ENCODE data around the gene YPEL4.

The YPEL4 gene

GRCh38 chr11:57624864-57625263 is 24.8 kb downstream of the YPEL4 start:
- no peaks in the 10 kb centered on the region; the same call in 1 of the 2 replicates for H3K4me1 ChIP-seq (ENCODE audit: insufficient read depth, low read length)
- DNase-seq (no peak), ATAC-seq (ENCODE audit: insufficient read depth, low read depth) (no peak)
- H3K27me3 ChIP-seq (ENCODE audit: insufficient read depth, low read length, poor library complexity), result no peaks in the 10 kb centered on the region
- no peak overlapping the region for H3K4me3 ChIP-seq (ENCODE audit: low read depth in 1 of 2, low read length in 2 of 2)
- TF ChIP-seq EZH2 (IDR thresholded peaks at IDR 0.05; ENCODE audit: borderline replicate concordance, low read depth, low read length, severe bottlenecking), result no peak
- TF ChIP-seq CTCF (IDR thresholded peaks at IDR 0.05; ENCODE audit: borderline replicate concordance, extremely low read depth, low read length, poor library complexity, severe bottlenecking), result no peak
- no peak overlapping the region for H3K9ac ChIP-seq (ENCODE audit: low read depth, low read length)
- no peak overlapping the region for H3K27ac ChIP-seq (ENCODE audit: low read length)
- no peak overlapping the region for H3K4me2 ChIP-seq (ENCODE audit: insufficient read depth, low read length)
- H3K36me3 ChIP-seq (ENCODE audit: insufficient read depth, low read length), result no peaks in the 10 kb centered on the region
- H2AFZ ChIP-seq (ENCODE audit: low read depth, low read length), result no peak overlapping the region
- no peaks in the 10 kb centered on the region for H4K20me1 ChIP-seq (ENCODE audit: insufficient read depth, low read length)
- no peaks in the 10 kb centered on the region for H3K79me2 ChIP-seq (ENCODE audit: insufficient read depth, low read length)
- peaks cover under 1% of the 10 kb centered on the region for H3K9me3 ChIP-seq (ENCODE audit: insufficient read depth, low read length, severe bottlenecking)

GRCh38 chr11:57622263-57622662 is 27.4 kb downstream of the YPEL4 start:
- H3K27me3 ChIP-seq (ENCODE audit: insufficient read depth, low read length, poor library complexity), result no peaks in the 10 kb centered on the region
- TF ChIP-seq EZH2 (IDR thresholded peaks at IDR 0.05; ENCODE audit: borderline replicate concordance, low read depth, low read length, severe bottlenecking) (no peak), CTCF (IDR thresholded peaks at IDR 0.05; ENCODE audit: borderline replicate concordance, extremely low read depth, low read length, poor library complexity, severe bottlenecking) (no peak)

GRCh38 chr11:57620467-57620866 is 29.2 kb downstream of the YPEL4 start:
- DNase-seq, result no peak
- Histone ChIP-seq H3K4me1 (ENCODE audit: insufficient read depth, low read length) (no peaks in the 10 kb centered on the region), H2AFZ (ENCODE audit: low read depth, low read length) (no peak overlapping the region), H3K27me3 (ENCODE audit: insufficient read depth, low read length, poor library complexity) (no peaks in the 10 kb centered on the region), H3K9ac (ENCODE audit: low read depth, low read length) (no peak overlapping the region), H3K4me2 (ENCODE audit: insufficient read depth, low read length) (no peak overlapping the region), H3K9me3 (ENCODE audit: insufficient read depth, low read length, severe bottlenecking) (peaks cover 9% of the 10 kb centered on the region), H3K27ac (ENCODE audit: low read length) (no peak overlapping the region), H3K4me3 (ENCODE audit: low read depth in 1 of 2, low read length in 2 of 2) (no peak overlapping the region), H4K20me1 (ENCODE audit: insufficient read depth, low read length) (no peaks in the 10 kb centered on the region), H3K79me2 (ENCODE audit: insufficient read depth, low read length) (no peaks in the 10 kb centered on the region), H3K36me3 (ENCODE audit: insufficient read depth, low read length) (no peaks in the 10 kb centered on the region)
- ATAC-seq (ENCODE audit: insufficient read depth, low read depth), result no peak
- TF ChIP-seq EZH2 (IDR thresholded peaks at IDR 0.05; ENCODE audit: borderline replicate concordance, low read depth, low read length, severe bottlenecking) (no peak), CTCF (IDR thresholded peaks at IDR 0.05; ENCODE audit: borderline replicate concordance, extremely low read depth, low read length, poor library complexity, severe bottlenecking) (no peak)

More at GRCh38 chr11:57622263-57622662, 27.4 kb downstream of the YPEL4 start:
- Histone ChIP-seq H3K27ac (ENCODE audit: low read length) (no peak overlapping the region), H2AFZ (ENCODE audit: low read depth, low read length) (no peak overlapping the region), H3K36me3 (ENCODE audit: insufficient read depth, low read length) (no peaks in the 10 kb centered on the region), H3K4me1 (ENCODE audit: insufficient read depth, low read length) (no peaks in the 10 kb centered on the region), H3K4me3 (ENCODE audit: low read depth in 1 of 2, low read length in 2 of 2) (no peak overlapping the region), H3K9me3 (ENCODE audit: insufficient read depth, low read length, severe bottlenecking) (peaks cover 9% of the 10 kb centered on the region), H3K4me2 (ENCODE audit: insufficient read depth, low read length) (no peak overlapping the region), H4K20me1 (ENCODE audit: insufficient read depth, low read length) (no peaks in the 10 kb centered on the region), H3K79me2 (ENCODE audit: insufficient read depth, low read length) (no peaks in the 10 kb centered on the region), H3K9ac (ENCODE audit: low read depth, low read length) (no peak overlapping the region)
- no peak for DNase-seq
- ATAC-seq (ENCODE audit: insufficient read depth, low read depth), result no peak

GRCh38 chr11:57619331-57619730 is 30.4 kb downstream of the YPEL4 start:
- Histone ChIP-seq H3K4me1 (ENCODE audit: insufficient read depth, low read length) (no peaks in the 10 kb centered on the region), H3K4me2 (ENCODE audit: insufficient read depth, low read length) (no peak overlapping the region), H4K20me1 (ENCODE audit: insufficient read depth, low read length) (no peaks in the 10 kb centered on the region), H3K4me3 (ENCODE audit: low read depth in 1 of 2, low read length in 2 of 2) (no peak overlapping the region), H3K79me2 (ENCODE audit: insufficient read depth, low read length) (no peaks in the 10 kb centered on the region), H3K9ac (ENCODE audit: low read depth, low read length) (no peak overlapping the region), H3K9me3 (ENCODE audit: insufficient read depth, low read length, severe bottlenecking) (peaks cover 9% of the 10 kb centered on the region), H3K27ac (ENCODE audit: low read length) (no peak overlapping the region), H3K27me3 (ENCODE audit: insufficient read depth, low read length, poor library complexity) (no peaks in the 10 kb centered on the region), H2AFZ (ENCODE audit: low read depth, low read length) (no peak overlapping the region), H3K36me3 (ENCODE audit: insufficient read depth, low read length) (no peaks in the 10 kb centered on the region)
- DNase-seq, result no peak
- no peak; the same call in 2 of the 3 replicates for ATAC-seq (ENCODE audit: insufficient read depth, low read depth)
- peak; percentile 53 for TF ChIP-seq CTCF (IDR thresholded peaks at IDR 0.05; ENCODE audit: borderline replicate concordance, extremely low read depth, low read length, poor library complexity, severe bottlenecking)
- no peak for TF ChIP-seq EZH2 (IDR thresholded peaks at IDR 0.05; ENCODE audit: borderline replicate concordance, low read depth, low read length, severe bottlenecking)
